Measurements from ENCODE around the gene HDLBP. TPM values are rescaled to one million over a fixed set of nuclear protein-coding genes. Genes with fewer than 3 reads are reported as not detected.

HDLBP gene
- total and polyA plus RNA-seq, 2 experiments from 2014 or later = 230 to 306 TPM

DNA sequence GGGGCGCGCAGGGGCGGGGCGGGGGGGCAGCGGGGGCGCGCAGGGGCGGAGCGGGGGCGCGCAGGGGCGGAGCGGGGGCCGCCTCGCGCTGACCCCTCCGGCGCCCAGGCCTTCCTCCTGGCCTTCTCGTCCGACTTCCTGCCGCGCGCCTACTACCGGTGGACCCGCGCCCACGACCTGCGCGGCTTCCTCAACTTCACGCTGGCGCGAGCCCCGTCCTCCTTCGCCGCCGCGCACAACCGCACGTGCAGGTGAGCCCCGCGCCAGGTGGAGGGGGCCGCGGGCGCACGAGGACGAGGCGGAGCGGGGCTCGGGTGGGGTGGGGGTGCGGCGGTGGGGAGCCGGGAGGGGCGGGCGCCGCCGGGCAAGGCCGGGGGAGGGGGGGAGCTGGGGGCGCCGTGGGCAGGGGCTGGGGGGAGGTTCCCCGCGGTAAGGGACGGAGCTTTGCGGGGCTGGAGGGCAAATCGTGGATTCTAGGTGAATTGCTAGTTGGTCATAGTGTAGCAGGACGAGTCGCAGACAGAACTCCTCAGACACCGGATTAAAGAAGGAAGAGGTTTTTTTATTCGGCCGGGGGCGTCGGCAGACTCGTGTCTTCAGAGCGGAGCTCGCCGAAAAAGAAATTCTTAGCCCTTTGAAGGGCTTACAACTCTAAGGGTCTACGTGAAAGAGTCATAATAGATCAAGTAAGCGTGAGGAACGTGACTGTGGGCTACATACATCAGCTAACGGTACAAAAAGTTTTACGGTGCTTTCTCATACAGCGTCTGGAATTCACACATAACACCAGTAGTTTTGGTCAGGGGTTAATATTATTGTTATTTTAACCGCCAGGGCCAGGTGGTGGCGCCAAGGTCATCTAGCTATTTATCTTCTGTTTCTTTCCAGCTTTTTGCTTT lies 97.1 kb downstream of the HDLBP start:
- Mint-ChIP-seq H3K4me1 (peaks cover 29% of the 10 kb centered on the region), H3K27ac (peak overlapping the region; percentile 80), H3K27me3 (ENCODE audit: insufficient read depth, low read depth, poor library complexity) (peaks cover 14% of the 10 kb centered on the region), H3K9me3 (no peaks in the 10 kb centered on the region; the same call in 2 of the 3 replicates), H3K36me3 (ENCODE audit: low read depth) (peaks cover 3% of the 10 kb centered on the region; the same call in 2 of the 3 replicates), H3K4me3 (peak overlapping the region; percentile 92)
- H3K79me2 ChIP-seq (replicated peaks; ENCODE audit: insufficient read depth) = peaks cover 23% of the 10 kb centered on the region
- no peaks in the 10 kb centered on the region for H3K27me3 ChIP-seq (ENCODE audit: insufficient read depth)
- H3K36me3 ChIP-seq (ENCODE audit: insufficient read depth) = no peaks in the 10 kb centered on the region
- peaks cover 19% of the 10 kb centered on the region for H3K4me1 ChIP-seq (ENCODE audit: insufficient read depth)
- peak overlapping the region; percentile 49; the same call in 1 of the 2 replicates for H2AFZ ChIP-seq
- ATAC-seq (peak; percentile 21), DNase-seq (ENCODE audit: low spot score) (peak; percentile 84)
- H3K4me2 ChIP-seq = peak overlapping the region; percentile 77
- no peaks in the 10 kb centered on the region for H3K9me2 ChIP-seq (ENCODE audit: insufficient read depth)
- H3F3A ChIP-seq (replicated peaks; ENCODE audit: low read depth) = peaks cover 5% of the 10 kb centered on the region; the same call in 1 of the 2 replicates
- no peak for TF ChIP-seq JUNB (IDR thresholded peaks at IDR 0.05; ENCODE audit: unreplicated experiment)
- TF ChIP-seq, protein P1, sequence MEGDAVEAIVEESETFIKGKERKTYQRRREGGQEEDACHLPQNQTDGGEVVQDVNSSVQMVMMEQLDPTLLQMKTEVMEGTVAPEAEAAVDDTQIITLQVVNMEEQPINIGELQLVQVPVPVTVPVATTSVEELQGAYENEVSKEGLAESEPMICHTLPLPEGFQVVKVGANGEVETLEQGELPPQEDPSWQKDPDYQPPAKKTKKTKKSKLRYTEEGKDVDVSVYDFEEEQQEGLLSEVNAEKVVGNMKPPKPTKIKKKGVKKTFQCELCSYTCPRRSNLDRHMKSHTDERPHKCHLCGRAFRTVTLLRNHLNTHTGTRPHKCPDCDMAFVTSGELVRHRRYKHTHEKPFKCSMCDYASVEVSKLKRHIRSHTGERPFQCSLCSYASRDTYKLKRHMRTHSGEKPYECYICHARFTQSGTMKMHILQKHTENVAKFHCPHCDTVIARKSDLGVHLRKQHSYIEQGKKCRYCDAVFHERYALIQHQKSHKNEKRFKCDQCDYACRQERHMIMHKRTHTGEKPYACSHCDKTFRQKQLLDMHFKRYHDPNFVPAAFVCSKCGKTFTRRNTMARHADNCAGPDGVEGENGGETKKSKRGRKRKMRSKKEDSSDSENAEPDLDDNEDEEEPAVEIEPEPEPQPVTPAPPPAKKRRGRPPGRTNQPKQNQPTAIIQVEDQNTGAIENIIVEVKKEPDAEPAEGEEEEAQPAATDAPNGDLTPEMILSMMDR (conservative IDR thresholded peaks at IDR 0.05; ENCODE audit: low read depth in 2 of 2) = peak; percentile 29 to 45
- peak; percentile 6; the same call in 1 of the 2 replicates for TF ChIP-seq POLR2AphosphoS5 (IDR thresholded peaks at IDR 0.05; ENCODE audit: low read depth)
- H3K4me3 ChIP-seq = peak overlapping the region; percentile 58
- peaks cover 4% of the 10 kb centered on the region; the same call in 1 of the 2 replicates for H4K20me1 ChIP-seq (replicated peaks; ENCODE audit: insufficient read depth)
- no peak overlapping the region for H3K27ac ChIP-seq (ENCODE audit: low read depth)

DNA sequence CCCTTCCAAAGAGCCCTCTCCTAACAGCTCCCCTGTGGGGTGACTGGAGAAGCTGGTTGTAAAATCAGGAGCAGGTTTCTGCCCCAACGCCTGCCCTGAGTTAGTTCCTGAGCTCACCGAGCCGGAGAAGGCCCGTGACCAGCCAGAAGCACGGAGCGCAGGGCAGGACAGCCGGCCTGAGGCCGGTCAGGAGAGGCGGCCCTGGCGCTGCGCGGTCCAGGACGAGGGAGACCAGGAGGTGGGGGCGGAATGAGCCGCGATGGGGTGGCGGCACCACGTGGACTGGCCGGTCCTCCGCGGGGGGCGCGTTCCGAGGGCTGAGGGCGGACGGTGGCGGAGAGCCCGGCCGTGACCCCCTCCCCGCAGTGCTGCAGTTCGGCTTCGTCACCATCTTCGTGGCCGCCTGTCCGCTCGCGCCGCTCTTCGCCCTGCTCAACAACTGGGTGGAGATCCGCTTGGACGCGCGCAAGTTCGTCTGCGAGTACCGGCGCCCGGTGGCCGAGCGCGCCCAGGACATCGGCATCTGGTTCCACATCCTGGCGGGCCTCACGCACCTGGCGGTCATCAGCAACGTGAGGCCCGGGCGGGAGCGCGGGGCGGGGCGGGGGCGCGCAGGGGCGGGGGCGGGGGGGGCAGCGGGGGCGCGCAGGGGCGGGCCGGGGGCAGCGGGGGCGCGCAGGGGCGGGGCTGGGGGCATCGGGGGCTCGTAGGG lies 98.0 kb downstream of the HDLBP start:
- Histone ChIP-seq H3K4me3 (peak overlapping the region; percentile 64), H3K27me3 (ENCODE audit: insufficient read depth) (no peaks in the 10 kb centered on the region), H2AFZ (peak overlapping the region; percentile 84), H3K79me2 (replicated peaks; ENCODE audit: insufficient read depth) (peaks cover 23% of the 10 kb centered on the region), H3K4me2 (peak overlapping the region; percentile 92), H3K36me3 (ENCODE audit: insufficient read depth) (no peaks in the 10 kb centered on the region), H3K27ac (ENCODE audit: low read depth) (peak overlapping the region; percentile 85; the same call in 1 of the 2 replicates), H3K9me2 (ENCODE audit: insufficient read depth) (no peaks in the 10 kb centered on the region), H3K4me1 (ENCODE audit: insufficient read depth) (peaks cover 19% of the 10 kb centered on the region), H3F3A (replicated peaks; ENCODE audit: low read depth) (peaks cover 5% of the 10 kb centered on the region; the same call in 1 of the 2 replicates), H4K20me1 (replicated peaks; ENCODE audit: insufficient read depth) (peaks cover 1% of the 10 kb centered on the region; the same call in 1 of the 2 replicates)
- Mint-ChIP-seq H3K36me3 (ENCODE audit: low read depth) (no peaks in the 10 kb centered on the region; the same call in 2 of the 3 replicates), H3K27me3 (ENCODE audit: insufficient read depth, low read depth, poor library complexity) (peaks cover 20% of the 10 kb centered on the region), H3K4me1 (peaks cover 24% of the 10 kb centered on the region), H3K27ac (peak overlapping the region; percentile 94), H3K9me3 (no peaks in the 10 kb centered on the region), H3K4me3 (peak overlapping the region; percentile 81)
- TF ChIP-seq ZNF331 (CRISPR knock-in tag; IDR thresholded peaks at IDR 0.05; ENCODE audit: low read depth) = no peak
- TF ChIP-seq, protein P1 (conservative IDR thresholded peaks at IDR 0.05; ENCODE audit: low read depth in 2 of 2) = no peak
- TF ChIP-seq NANOG (IDR thresholded peaks at IDR 0.05; ENCODE audit: borderline replicate concordance) = no peak
- TF ChIP-seq EZH2 (IDR thresholded peaks at IDR 0.05; ENCODE audit: low read depth, unreplicated experiment) = no peak
- TF ChIP-seq, protein P2, sequence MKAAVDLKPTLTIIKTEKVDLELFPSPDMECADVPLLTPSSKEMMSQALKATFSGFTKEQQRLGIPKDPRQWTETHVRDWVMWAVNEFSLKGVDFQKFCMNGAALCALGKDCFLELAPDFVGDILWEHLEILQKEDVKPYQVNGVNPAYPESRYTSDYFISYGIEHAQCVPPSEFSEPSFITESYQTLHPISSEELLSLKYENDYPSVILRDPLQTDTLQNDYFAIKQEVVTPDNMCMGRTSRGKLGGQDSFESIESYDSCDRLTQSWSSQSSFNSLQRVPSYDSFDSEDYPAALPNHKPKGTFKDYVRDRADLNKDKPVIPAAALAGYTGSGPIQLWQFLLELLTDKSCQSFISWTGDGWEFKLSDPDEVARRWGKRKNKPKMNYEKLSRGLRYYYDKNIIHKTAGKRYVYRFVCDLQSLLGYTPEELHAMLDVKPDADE (IDR thresholded peaks at IDR 0.05) = no peak
- no peak for TF ChIP-seq CREB1 (CRISPR knock-in tag; IDR thresholded peaks at IDR 0.05; ENCODE audit: low read depth)
- no peak; the same call in 1 of the 2 replicates for TF ChIP-seq POLR2AphosphoS5 (IDR thresholded peaks at IDR 0.05; ENCODE audit: low read depth)
- no peak for TF ChIP-seq JUNB (IDR thresholded peaks at IDR 0.05; ENCODE audit: unreplicated experiment)
- DNase-seq (ENCODE audit: low spot score) (peak; percentile 85), ATAC-seq (peak; percentile 67)
